Activated CD4-positive, alpha-beta T cell treated with anti-CD3 and anti-CD28 coated beads for 1 hour (primary cell): Measurements from ENCODE around the gene RAB15.

Experiments used
- DNase-seq: peaks from one replicate; pipeline ENCODE4 v3.0.0-alpha.2; 2020

RAB15 gene

GRCh38 chr14:64987438-64987767 is 15.3 kb upstream of the RAB15 start:
- no peak for DNase-seq

GRCh38 chr14:64986648-64987437 is 14.7 kb upstream of the RAB15 start, which contains the start of gene FNTB:
TSS of gene FNTB (plus strand) at chr14:64986895. CDS start at chr14:64986954, 59 bp downstream.
- peak; percentile 86 for DNase-seq

GRCh38 chr14:64983439-64984310 is 11.5 kb upstream of the RAB15 start:
- DNase-seq: no peak

- no peak for DNase-seq
These were observed 7.4 kb upstream of the RAB15 start for GRCh38 chr14:64979336-64980074.

- no peak for DNase-seq
These were observed 2.4 kb upstream of the RAB15 start for GRCh38 chr14:64974563-64974962.

- DNase-seq: no peak
These were observed 1.7 kb upstream of the RAB15 start for GRCh38 chr14:64973826-64974225.

GRCh38 chr14:64973026-64973442 is 898 bp upstream of the RAB15 start:
- no peak for DNase-seq

- DNase-seq: no peak
These were observed 619 bp downstream of the RAB15 start for GRCh38 chr14:64971491-64971942.

- DNase-seq: no peak
These were observed 1.2 kb downstream of the RAB15 start for GRCh38 chr14:64970776-64971477.

- DNase-seq: no peak
These were observed 2.1 kb downstream of the RAB15 start for GRCh38 chr14:64970041-64970440.

GRCh38 chr14:64968651-64969050 is 3.5 kb downstream of the RAB15 start:
- DNase-seq: no peak

- no peak for DNase-seq
These were observed 4.0 kb downstream of the RAB15 start for GRCh38 chr14:64968167-64968566.

- no peak for DNase-seq
These were observed 5.2 kb downstream of the RAB15 start for GRCh38 chr14:64966976-64967375.

- no peak for DNase-seq
These were observed 6.7 kb downstream of the RAB15 start for GRCh38 chr14:64965356-64966000.

GRCh38 chr14:64963611-64964010 is 8.5 kb downstream of the RAB15 start:
- DNase-seq: no peak

GRCh38 chr14:64960762-64961276 is 11.3 kb downstream of the RAB15 start:
- DNase-seq: no peak

- no peak for DNase-seq
These were observed 13.4 kb downstream of the RAB15 start for GRCh38 chr14:64958743-64959142.

- DNase-seq: no peak
These were observed 13.9 kb downstream of the RAB15 start for GRCh38 chr14:64958201-64958600.

GRCh38 chr14:64956697-64957406 is 15.3 kb downstream of the RAB15 start:
- DNase-seq: no peak

GRCh38 chr14:64955297-64955696 is 16.8 kb downstream of the RAB15 start:
- no peak for DNase-seq
